ENCODE data around the gene NDUFB10. TPM values are rescaled to one million over a fixed set of nuclear protein-coding genes. Genes with fewer than 3 reads are reported as not detected.

The NDUFB10 gene
- total RNA-seq, 1 donor from 2014 or later, result 153 TPM

DNA sequence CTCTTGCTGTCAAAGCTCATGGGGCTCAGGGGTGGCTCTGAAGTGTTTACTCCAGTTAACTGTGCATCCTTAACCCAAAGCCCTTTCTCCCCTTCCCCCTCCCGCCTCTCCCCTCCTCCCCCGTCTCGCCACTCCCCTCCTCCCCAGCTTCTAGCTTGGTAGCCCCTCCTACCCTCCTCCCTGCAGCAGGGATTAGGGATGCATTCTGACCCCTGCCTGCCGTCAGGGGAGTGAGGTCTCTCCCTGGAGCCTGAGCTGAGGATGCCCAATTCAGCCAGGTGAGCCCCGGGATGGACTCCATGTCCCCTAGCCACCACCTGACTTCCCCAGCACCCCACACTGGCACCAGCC is 42.7 kb upstream of the NDUFB10 start:
- H3K27ac ChIP-seq (ENCODE audit: low read depth, low read length), result no peak overlapping the region
- no peak overlapping the region for H3K4me3 ChIP-seq (ENCODE audit: insufficient read depth, low read depth, low read length)
- no peak overlapping the region for H3K4me3 Mint-ChIP-seq (ENCODE audit: unreplicated experiment)
- H4K20me1 ChIP-seq (ENCODE audit: insufficient read depth, low read length), result no peaks in the 10 kb centered on the region
- H3K36me3 Mint-ChIP-seq (ENCODE audit: low read depth, unreplicated experiment), result no peaks in the 10 kb centered on the region
- H3K27me3 Mint-ChIP-seq (ENCODE audit: low read depth, unreplicated experiment), result peaks cover 57% of the 10 kb centered on the region
- no peaks in the 10 kb centered on the region for H3K79me2 ChIP-seq (ENCODE audit: insufficient read depth, low read length)
- H3K4me1 Mint-ChIP-seq (ENCODE audit: low read depth, unreplicated experiment), result peaks cover 2% of the 10 kb centered on the region
- no peak overlapping the region for H2AFZ ChIP-seq (ENCODE audit: low read depth, low read length)
- no peaks in the 10 kb centered on the region for H3K4me1 ChIP-seq (ENCODE audit: insufficient read depth, low read length)
- H3K9me3 ChIP-seq (ENCODE audit: insufficient read depth, low read depth, low read length), result no peaks in the 10 kb centered on the region
- TF ChIP-seq EZH2 (IDR thresholded peaks at IDR 0.05; ENCODE audit: insufficient read depth, low read length), result no peak
- TF ChIP-seq, protein P1, sequence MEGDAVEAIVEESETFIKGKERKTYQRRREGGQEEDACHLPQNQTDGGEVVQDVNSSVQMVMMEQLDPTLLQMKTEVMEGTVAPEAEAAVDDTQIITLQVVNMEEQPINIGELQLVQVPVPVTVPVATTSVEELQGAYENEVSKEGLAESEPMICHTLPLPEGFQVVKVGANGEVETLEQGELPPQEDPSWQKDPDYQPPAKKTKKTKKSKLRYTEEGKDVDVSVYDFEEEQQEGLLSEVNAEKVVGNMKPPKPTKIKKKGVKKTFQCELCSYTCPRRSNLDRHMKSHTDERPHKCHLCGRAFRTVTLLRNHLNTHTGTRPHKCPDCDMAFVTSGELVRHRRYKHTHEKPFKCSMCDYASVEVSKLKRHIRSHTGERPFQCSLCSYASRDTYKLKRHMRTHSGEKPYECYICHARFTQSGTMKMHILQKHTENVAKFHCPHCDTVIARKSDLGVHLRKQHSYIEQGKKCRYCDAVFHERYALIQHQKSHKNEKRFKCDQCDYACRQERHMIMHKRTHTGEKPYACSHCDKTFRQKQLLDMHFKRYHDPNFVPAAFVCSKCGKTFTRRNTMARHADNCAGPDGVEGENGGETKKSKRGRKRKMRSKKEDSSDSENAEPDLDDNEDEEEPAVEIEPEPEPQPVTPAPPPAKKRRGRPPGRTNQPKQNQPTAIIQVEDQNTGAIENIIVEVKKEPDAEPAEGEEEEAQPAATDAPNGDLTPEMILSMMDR (IDR thresholded peaks at IDR 0.05; ENCODE audit: insufficient read depth, low read depth, low read length), result no peak
- no peak for FAIRE-seq
- no peaks in the 10 kb centered on the region for H3K36me3 ChIP-seq (ENCODE audit: insufficient read depth, low read length)
- no peak overlapping the region for H3K4me2 ChIP-seq (ENCODE audit: low read length)
- H3K9me3 Mint-ChIP-seq (ENCODE audit: unreplicated experiment), result no peaks in the 10 kb centered on the region
- peaks cover 57% of the 10 kb centered on the region for H3K27me3 ChIP-seq (ENCODE audit: insufficient read depth, low read length)
- no peak overlapping the region for H3K9ac ChIP-seq (ENCODE audit: low read length)
- H3K27ac Mint-ChIP-seq (ENCODE audit: unreplicated experiment), result no peak overlapping the region
- DNase-seq (ENCODE audit: low read depth), result no peak

DNA sequence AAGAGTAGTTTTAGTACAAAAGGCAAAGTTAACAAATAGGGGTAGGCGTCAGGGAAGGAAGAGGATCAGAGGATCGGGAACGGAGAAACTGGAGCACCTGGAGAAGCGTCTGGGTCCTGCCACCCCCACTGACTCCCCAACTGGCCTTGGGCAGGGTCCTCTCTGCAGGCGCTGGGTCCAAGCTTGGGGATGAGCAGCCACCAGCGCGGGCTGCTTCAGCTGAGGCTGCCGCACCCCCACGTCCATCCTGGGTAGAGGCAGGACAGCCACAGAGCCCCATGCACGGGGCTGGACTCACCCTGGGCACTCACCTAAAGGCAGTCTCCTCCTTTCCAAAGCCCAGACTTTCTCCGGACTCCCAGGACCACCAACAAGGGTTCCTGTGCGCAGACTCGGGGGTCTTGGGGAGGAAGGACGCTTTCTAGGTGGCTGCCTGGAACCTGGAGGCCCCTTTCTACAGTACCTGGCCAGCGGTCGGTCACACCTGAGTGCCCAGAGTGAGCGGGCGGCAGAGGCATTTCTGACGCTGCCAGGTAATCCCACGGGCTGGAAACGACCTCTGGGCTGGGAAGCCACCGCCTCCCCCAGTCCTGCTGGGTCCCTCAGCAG is 42.2 kb upstream of the NDUFB10 start:
- H4K20me1 ChIP-seq (ENCODE audit: insufficient read depth, low read length), result no peaks in the 10 kb centered on the region
- H3K27ac ChIP-seq (ENCODE audit: low read depth, low read length), result no peak overlapping the region
- H3K4me3 ChIP-seq (ENCODE audit: insufficient read depth, low read depth, low read length), result no peak overlapping the region
- H3K27me3 ChIP-seq (ENCODE audit: insufficient read depth, low read length), result peaks cover 57% of the 10 kb centered on the region
- Mint-ChIP-seq H3K36me3 (ENCODE audit: low read depth, unreplicated experiment) (no peaks in the 10 kb centered on the region), H3K9me3 (ENCODE audit: unreplicated experiment) (no peaks in the 10 kb centered on the region), H3K4me1 (ENCODE audit: low read depth, unreplicated experiment) (peaks cover 2% of the 10 kb centered on the region), H3K4me3 (ENCODE audit: unreplicated experiment) (no peak overlapping the region), H3K27me3 (ENCODE audit: low read depth, unreplicated experiment) (peaks cover 58% of the 10 kb centered on the region), H3K27ac (ENCODE audit: unreplicated experiment) (no peak overlapping the region)
- H3K79me2 ChIP-seq (ENCODE audit: insufficient read depth, low read length), result no peaks in the 10 kb centered on the region
- H3K36me3 ChIP-seq (ENCODE audit: insufficient read depth, low read length), result no peaks in the 10 kb centered on the region
- H2AFZ ChIP-seq (ENCODE audit: low read depth, low read length), result no peak overlapping the region
- TF ChIP-seq, protein P1 (IDR thresholded peaks at IDR 0.05; ENCODE audit: insufficient read depth, low read depth, low read length), result no peak
- TF ChIP-seq EZH2 (IDR thresholded peaks at IDR 0.05; ENCODE audit: insufficient read depth, low read length), result peak; percentile 94
- no peak overlapping the region for H3K4me2 ChIP-seq (ENCODE audit: low read length)
- no peaks in the 10 kb centered on the region for H3K4me1 ChIP-seq (ENCODE audit: insufficient read depth, low read length)
- H3K9ac ChIP-seq (ENCODE audit: low read length), result no peak overlapping the region
- FAIRE-seq (no peak), DNase-seq (ENCODE audit: low read depth) (no peak)
- H3K9me3 ChIP-seq (ENCODE audit: insufficient read depth, low read depth, low read length), result no peaks in the 10 kb centered on the region

DNA sequence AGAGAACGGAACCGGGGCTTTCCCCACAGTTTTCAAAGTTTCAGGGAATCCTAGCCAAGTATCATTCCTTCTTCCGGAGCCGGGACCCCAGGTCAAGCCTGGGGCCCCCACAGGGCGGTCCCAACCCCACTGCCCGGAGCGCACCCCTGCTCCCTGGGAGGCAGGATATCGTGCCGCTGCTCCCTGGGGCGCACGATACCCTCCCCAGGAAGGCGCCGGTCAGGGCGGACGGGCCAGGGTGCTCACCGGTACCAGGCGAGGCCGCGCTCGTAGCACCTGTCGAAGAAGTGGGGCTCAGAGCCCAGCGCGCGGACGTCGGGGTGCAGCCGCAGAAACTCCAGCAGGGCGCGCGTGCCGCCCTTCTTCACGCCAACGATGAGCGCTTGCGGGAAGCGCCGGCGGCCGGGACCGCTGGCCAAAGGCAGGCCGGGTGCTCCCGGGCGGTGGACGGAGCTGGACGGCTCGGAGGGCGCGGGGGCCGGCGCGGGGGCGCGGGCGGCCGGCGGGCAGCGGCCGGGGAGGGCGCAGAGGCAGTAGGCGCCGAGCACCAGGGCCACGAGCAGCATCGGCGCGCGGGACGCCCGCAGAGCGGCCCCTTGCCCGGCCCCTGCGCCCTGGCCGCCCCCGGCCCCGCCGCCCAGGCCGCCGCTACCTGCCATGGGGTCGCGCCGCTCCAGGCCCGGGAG is 41.5 kb upstream of the NDUFB10 start:
- no peak overlapping the region for H3K4me3 ChIP-seq (ENCODE audit: insufficient read depth, low read depth, low read length)
- no peak for DNase-seq (ENCODE audit: low read depth)
- no peaks in the 10 kb centered on the region for H3K36me3 ChIP-seq (ENCODE audit: insufficient read depth, low read length)
- no peak overlapping the region for H3K4me2 ChIP-seq (ENCODE audit: low read length)
- no peak overlapping the region for H3K9ac ChIP-seq (ENCODE audit: low read length)
- H3K27ac ChIP-seq (ENCODE audit: low read depth, low read length), result no peak overlapping the region
- H3K4me1 Mint-ChIP-seq (ENCODE audit: low read depth, unreplicated experiment), result peaks cover 2% of the 10 kb centered on the region
- H3K4me3 Mint-ChIP-seq (ENCODE audit: unreplicated experiment), result no peak overlapping the region
- H2AFZ ChIP-seq (ENCODE audit: low read depth, low read length), result no peak overlapping the region
- H3K27me3 Mint-ChIP-seq (ENCODE audit: low read depth, unreplicated experiment), result peaks cover 59% of the 10 kb centered on the region
- peak; percentile 94 for TF ChIP-seq EZH2 (IDR thresholded peaks at IDR 0.05; ENCODE audit: insufficient read depth, low read length)
- TF ChIP-seq, protein P1 (IDR thresholded peaks at IDR 0.05; ENCODE audit: insufficient read depth, low read depth, low read length), result no peak
- no peaks in the 10 kb centered on the region for H4K20me1 ChIP-seq (ENCODE audit: insufficient read depth, low read length)
- no peaks in the 10 kb centered on the region for H3K4me1 ChIP-seq (ENCODE audit: insufficient read depth, low read length)
- H3K36me3 Mint-ChIP-seq (ENCODE audit: low read depth, unreplicated experiment), result no peaks in the 10 kb centered on the region
- no peaks in the 10 kb centered on the region for H3K9me3 ChIP-seq (ENCODE audit: insufficient read depth, low read depth, low read length)
- H3K27me3 ChIP-seq (ENCODE audit: insufficient read depth, low read length), result peaks cover 64% of the 10 kb centered on the region
- no peaks in the 10 kb centered on the region for H3K79me2 ChIP-seq (ENCODE audit: insufficient read depth, low read length)
- FAIRE-seq, result no peak
- no peak overlapping the region for H3K27ac Mint-ChIP-seq (ENCODE audit: unreplicated experiment)
- no peaks in the 10 kb centered on the region for H3K9me3 Mint-ChIP-seq (ENCODE audit: unreplicated experiment)
